ENCODE data around the gene NRG2. TPM values are rescaled to one million over a fixed set of nuclear protein-coding genes. Genes with fewer than 3 reads are reported as not detected.

Gene NRG2
- total RNA-seq, 4 donors from 2014 or later: 4.1 to 13.2 (median 7.0) TPM

GRCh38 chr5:140041492-140042392 is 1.4 kb downstream of the NRG2 start:
- TF ChIP-seq CTCF (IDR thresholded peaks at IDR 0.05; ENCODE audit: low read depth): no peak

- no peak for TF ChIP-seq CTCF (IDR thresholded peaks at IDR 0.05; ENCODE audit: low read depth)
Observed at GRCh38 chr5:140041099-140041491, 2.0 kb downstream of the NRG2 start.

- no peak for TF ChIP-seq CTCF (IDR thresholded peaks at IDR 0.05; ENCODE audit: low read depth)
Observed at GRCh38 chr5:140040358-140040757, 2.7 kb downstream of the NRG2 start.

GRCh38 chr5:140039561-140039960 is 3.5 kb downstream of the NRG2 start:
- TF ChIP-seq CTCF (IDR thresholded peaks at IDR 0.05; ENCODE audit: low read depth): no peak

- TF ChIP-seq CTCF (IDR thresholded peaks at IDR 0.05; ENCODE audit: low read depth): no peak
Observed at GRCh38 chr5:140038373-140038957, 4.6 kb downstream of the NRG2 start.

- no peak for TF ChIP-seq CTCF (IDR thresholded peaks at IDR 0.05; ENCODE audit: low read depth)
Observed at GRCh38 chr5:140037012-140037411, 6.1 kb downstream of the NRG2 start.

GRCh38 chr5:140035881-140036280 is 7.2 kb downstream of the NRG2 start:
- TF ChIP-seq CTCF (IDR thresholded peaks at IDR 0.05; ENCODE audit: low read depth): no peak
